ENCODE results near the gene TJP3.

Gene TJP3

GRCh38 chr19:3788996-3789778 lies 81.0 kb downstream of the TJP3 start:
- DNase-seq: no peak

GRCh38 chr19:3790209-3790734 lies 82.1 kb downstream of the TJP3 start:
- DNase-seq: no peak

GRCh38 chr19:3790941-3791340 lies 82.8 kb downstream of the TJP3 start:
- no peak for DNase-seq

GRCh38 chr19:3792114-3792513 lies 83.9 kb downstream of the TJP3 start:
- no peak for DNase-seq

- no peak for DNase-seq
These were observed 85.6 kb downstream of the TJP3 start for GRCh38 chr19:3793799-3794198.

GRCh38 chr19:3796358-3796757 lies 88.2 kb downstream of the TJP3 start:
- no peak for DNase-seq

- no peak for DNase-seq
These were observed 90.0 kb downstream of the TJP3 start for GRCh38 chr19:3798137-3798536.
